B cell (primary cell): ENCODE data around the gene WDFY2.

Source experiments
- CTCF ChIP-seq: fragments of 200-600 bp; IDR thresholded peaks from one replicate; pipeline ENCODE4 v1.8.0; 2022; ENCODE audit warnings: antibody characterized with exemption, mild to moderate bottlenecking
- EZH2 ChIP-seq: IDR thresholded peaks from 2 replicates; pipeline ENCODE4 v1.6.1; 2012; ENCODE audit warnings: borderline replicate concordance, low read depth, mild to moderate bottlenecking, moderate library complexity, low read length; ENCODE audit not compliant: insufficient read depth, poor library complexity, severe bottlenecking

DNA sequence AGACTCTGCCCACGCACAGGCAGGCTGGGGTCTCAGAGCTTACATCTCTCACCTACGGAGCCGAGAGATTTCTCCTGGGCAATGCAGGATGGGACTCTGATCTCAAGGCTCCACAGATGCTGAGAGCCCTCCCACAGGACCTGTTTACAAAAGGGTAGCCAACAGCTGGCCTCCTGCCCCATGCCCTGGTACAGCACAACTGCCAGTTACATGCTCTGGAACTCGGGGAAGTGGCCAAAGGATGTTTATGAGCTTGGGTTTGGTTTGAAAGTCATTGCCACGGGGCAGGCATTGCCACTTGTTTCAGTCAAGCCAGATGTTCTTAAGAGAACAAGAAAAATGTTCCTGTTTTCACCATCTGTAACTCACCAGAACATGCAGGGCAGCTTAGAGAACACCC is 216.2 kb downstream of the WDFY2 start:
- TF ChIP-seq EZH2 (no peak), CTCF (no peak)
